Epithelial cell of proximal tubule (primary cell): ENCODE data around the gene SCAMP4. TPM values are rescaled to one million over a fixed set of nuclear protein-coding genes. Genes with fewer than 3 reads are reported as not detected.
"Not testable (repeated sequence)": the region's sequence is repeated elsewhere in the genome, so short reads cannot be mapped to it uniquely, and the experiment has no call there.

Source experiments
- DNase-seq: peaks from one replicate; pipeline ENCODE4 v3.0.0-alpha.2; 2011; ENCODE audit warnings: low read depth
- H3K4me3 ChIP-seq: 2 replicates; pipeline ENCODE4 v1.5.1; 2011; ENCODE audit warnings: low read depth, mild to moderate bottlenecking, low read length
- total RNA-seq: library from RNA; depleted of rRNA; stranded (reverse); fragments of >200 nt; gene quantifications from 2 replicates; pipeline ENCODE4 v1.2.3, GENCODE V29; 2015
- TF ChIP-seq, protein P1 (sequence below): conservative IDR thresholded peaks from 2 replicates; pipeline ENCODE4 v1.5.1; 2012; ENCODE audit warnings: low read depth, mild to moderate bottlenecking, low read length

The SCAMP4 gene
- total RNA-seq, 1 donor from 2014 or later, result 134 TPM

DNA sequence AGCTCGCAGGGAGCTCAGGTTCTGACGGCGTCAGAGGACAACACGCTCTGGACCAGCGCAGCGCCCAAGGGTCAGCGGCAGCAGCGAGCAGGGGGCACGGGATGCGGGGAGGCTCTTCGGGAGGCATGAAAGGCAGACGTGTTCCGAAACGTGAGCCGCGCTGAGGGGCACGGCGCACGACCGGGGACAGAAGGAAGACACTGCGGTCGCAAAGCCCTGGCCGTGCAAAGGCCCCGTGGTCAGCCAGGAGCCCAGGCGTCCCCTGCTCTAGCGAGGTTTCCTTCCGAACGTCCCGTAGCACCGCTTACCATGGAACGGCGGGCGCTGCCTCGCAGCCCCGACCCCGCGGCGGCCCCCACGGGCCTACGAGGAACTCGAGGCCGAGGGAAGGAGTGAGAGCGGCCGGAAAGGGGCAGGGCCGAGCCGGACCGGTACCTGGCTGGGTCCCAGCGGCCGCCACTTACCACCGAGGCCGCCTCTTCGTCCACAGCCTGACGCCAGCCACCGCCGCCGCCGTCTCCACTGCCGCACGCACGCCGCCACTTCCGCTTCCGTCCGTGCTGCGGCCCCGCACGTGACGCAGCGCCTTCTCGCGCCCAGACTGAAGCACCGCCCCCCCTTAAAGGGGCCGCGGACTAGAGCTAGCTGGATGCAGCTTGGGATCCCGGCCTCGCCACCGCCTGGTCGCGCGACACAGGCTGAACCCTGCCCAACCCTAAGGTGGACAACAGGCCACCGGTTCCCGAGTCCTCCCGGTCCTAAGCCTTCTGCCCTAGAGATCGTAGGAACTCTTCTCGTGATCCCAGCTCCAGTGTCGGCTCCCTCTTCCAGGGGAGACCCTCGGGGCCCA lies 29.3 kb upstream of the SCAMP4 start:
- TF ChIP-seq, protein P1, sequence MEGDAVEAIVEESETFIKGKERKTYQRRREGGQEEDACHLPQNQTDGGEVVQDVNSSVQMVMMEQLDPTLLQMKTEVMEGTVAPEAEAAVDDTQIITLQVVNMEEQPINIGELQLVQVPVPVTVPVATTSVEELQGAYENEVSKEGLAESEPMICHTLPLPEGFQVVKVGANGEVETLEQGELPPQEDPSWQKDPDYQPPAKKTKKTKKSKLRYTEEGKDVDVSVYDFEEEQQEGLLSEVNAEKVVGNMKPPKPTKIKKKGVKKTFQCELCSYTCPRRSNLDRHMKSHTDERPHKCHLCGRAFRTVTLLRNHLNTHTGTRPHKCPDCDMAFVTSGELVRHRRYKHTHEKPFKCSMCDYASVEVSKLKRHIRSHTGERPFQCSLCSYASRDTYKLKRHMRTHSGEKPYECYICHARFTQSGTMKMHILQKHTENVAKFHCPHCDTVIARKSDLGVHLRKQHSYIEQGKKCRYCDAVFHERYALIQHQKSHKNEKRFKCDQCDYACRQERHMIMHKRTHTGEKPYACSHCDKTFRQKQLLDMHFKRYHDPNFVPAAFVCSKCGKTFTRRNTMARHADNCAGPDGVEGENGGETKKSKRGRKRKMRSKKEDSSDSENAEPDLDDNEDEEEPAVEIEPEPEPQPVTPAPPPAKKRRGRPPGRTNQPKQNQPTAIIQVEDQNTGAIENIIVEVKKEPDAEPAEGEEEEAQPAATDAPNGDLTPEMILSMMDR, result no peak
- no peak for DNase-seq
- peak overlapping the region; percentile 99 for H3K4me3 ChIP-seq

DNA sequence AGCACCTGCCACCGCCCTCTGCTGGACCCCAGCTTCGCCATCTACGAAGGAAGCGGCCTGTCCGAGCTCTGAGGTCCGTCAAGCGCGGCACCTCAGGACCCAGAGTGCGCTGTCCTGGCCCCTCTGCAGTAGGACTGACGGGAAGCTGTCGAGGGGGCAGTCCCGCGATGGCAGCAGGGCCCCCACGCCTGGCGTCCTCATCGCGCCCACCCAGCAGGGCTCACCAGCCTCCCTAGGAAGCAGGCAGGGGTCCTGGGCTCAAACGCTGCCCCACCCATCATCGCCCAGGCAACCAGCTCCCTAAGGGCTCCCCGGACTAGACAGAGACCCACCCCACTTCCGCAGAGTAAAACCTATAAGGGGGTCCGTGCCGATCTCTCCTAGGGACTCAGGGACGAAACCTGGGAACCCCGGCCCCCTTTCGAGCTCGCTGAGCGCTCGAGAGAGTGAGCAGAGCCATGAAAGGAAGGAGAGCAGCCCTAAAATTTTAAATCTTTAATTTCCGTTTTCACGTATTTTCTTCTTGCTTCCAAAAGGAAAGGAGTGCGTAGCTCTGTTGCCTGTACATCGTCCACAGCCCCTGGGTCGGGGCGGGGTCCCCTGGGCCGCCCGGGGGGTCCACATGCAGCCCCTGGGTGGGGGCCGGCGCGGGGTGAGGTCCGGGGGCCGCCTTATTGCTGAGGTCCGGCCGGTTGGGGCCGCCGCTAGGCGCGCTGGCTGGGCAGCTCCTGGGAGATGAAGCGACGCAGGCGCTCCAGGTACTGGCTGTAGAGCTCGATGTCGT lies 28.5 kb upstream of the SCAMP4 start:
- DNase-seq, result not testable (repeated sequence)
- H3K4me3 ChIP-seq, result peak overlapping the region; percentile 99

DNA sequence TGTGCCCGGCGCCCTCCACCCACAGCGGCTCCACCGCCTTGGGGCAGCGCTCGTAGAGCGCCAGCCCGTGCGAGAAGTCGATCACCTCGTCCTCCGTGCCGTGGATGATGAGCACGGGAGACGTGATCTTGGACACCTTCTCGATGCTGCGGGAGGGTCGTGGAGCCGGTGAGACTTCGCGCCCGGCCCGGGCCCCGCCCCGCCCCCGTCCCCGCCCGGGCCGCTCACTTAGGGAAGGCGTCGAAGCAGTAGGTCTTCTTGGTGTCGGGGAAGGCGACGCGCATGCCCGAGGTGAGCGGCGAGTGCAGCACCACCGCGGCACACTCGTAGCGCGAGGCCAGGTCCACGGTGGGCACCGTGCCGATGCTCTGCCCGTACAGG lies 27.9 kb upstream of the SCAMP4 start:
- not testable (repeated sequence) for H3K4me3 ChIP-seq, DNase-seq

DNA sequence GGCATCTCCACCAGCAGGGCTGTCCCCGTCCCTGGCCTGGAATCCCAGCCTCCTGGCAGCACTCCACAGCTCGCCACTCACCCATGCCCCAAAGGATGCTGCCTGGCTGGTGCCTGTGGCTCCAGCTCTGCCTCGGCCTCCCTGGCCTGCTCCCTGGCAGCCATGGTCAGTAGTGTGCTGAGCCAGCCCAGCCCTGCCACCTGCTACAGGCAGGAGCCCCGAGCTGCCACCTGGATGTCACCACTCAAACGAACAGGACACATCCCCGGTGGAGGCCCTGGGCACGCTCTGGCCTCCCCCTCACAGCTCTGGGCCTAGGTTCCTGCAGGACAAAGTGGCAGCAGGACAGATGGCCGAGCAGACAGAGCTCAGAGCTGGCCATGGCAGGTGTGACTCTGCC lies 26.6 kb upstream of the SCAMP4 start:
- not testable (repeated sequence) for DNase-seq, H3K4me3 ChIP-seq

DNA sequence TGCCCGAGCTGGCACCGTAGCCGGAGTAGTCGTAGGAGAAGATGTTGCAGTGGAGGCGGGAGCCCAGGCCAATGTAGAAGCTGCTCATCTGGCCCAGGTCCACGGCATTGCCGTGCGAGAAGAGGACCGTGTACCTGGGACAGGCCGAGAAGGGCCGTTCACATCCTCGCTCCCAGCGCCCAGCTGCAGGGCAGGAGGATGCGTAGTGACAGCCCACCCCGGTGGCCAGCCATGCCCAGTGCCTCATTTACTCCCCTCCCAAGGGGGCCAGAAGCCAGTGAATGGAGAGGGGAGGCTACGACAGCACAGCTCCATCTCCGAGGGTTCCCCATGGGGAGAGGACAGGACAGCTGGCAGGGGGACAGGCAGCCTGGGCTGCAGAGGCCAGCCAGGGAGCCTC lies 25.2 kb upstream of the SCAMP4 start:
- not testable (repeated sequence) for DNase-seq, H3K4me3 ChIP-seq

DNA sequence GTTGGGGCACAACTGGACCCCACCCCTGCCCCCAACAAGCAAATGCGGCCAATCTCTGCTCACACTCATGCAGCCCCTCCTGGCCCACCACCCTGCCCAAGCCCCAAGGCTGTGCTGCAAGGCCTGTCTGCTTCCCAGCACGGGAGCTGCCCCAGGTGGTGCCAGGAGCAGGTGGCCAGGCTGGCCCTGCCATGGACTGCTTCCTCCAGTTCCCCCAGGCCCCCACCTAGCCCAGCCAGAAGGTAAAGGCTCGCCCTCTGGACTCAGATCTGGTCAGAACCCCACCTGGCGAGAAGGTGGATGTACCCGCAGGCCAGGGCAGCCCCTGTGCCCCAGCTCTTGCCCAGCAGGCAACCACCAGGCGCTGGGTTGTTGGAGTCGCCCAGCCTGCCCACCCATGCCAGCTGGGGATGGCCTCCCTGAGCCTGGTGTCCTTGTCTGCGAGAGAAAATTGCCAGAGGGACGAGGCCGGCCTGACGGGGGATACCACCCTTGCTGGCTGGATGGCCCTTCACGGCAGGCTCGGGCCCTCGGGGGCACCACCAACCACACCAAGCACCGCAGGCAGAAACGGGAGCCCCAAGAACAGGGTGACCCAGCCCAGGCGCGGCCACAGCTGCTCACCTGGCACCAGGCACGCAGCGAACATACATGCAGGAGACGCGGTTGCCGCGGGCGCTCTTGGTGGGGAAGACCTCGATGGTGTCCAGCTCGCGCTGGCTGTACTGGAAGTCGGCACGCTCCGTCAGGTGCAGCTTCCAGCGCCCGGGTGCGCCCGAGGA lies 24.4 kb upstream of the SCAMP4 start:
- no peak overlapping the region for H3K4me3 ChIP-seq
- TF ChIP-seq, protein P1, result no peak
- DNase-seq, result no peak

DNA sequence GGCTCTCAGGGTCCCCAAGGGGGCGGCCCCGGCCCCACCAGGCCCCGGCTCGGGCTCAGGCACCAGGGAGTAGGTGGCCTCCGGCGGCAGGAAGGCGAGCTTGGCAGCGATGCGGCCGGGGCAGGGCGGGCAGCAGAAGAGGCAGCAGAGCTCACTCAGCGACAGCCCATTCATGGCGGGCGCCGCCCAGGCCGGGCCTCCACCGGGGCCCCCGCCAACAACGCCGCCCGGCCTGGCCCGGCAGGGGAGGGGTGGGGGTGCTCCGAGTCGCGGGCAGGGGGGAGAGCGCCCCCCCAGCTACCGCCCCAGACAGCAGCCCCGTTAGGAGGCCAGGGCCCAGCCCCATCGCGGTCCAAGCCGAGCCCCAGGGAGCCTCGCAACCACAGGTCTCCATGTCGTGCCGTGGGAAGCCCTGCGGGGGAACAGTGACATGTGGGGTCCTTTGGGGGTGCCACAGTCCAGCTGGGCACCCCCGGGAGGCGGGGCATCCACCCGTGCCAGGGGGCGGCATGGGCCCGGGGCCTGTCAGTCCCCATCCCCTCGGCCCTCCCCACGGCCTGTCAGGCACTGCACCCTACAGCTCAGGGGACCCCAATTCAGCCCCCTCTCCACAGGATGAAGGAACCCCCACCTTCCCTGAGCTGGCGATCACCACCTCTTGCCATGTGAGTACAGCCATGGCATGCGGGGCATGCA lies 23.7 kb upstream of the SCAMP4 start:
- not testable (repeated sequence) for H3K4me3 ChIP-seq, DNase-seq

DNA sequence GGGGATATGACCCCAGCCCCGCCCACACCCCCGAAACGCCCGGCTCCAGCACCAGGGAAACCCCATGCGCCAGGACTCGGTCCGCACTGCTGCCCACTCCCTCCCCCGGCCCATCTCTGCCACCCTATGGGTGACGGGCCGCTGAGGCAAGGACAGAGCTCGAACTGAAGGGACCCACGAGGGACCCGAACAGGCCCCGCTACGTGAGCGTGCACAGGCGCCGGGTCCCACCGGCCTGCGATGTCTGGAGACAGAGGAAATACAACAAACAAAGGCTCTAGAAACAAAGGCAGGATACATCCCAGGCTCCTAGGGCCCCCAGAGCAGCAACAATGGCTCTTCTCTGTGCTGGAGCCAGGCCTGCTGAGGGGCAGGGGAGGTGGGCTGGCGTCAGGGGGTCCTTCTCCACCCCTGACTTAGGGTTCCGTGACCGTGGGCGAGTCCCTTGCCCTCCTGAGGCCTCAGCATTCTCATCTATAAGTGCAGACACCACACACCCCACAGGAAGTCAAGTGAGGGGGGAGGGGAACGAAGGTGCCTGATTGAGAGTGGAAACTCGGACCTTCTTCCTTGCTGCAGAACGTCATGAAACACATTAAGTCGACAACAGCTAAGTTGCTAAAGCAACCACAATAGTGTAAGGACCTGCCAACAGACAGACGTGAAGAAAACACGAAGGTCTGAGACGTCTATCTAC lies 23.0 kb upstream of the SCAMP4 start:
- H3K4me3 ChIP-seq, result no peak overlapping the region
- no peak for DNase-seq
- TF ChIP-seq, protein P1, result no peak
